ENCODE measurements around the gene ZNF311.

GRCh38 chr6:28953039-28953584, 52.0 kb downstream of the ZNF311 start:
- TF ChIP-seq CTCF (conservative IDR thresholded peaks at IDR 0.05; ENCODE audit: low read depth, low read length) = no peak
- no peak for TF ChIP-seq EZH2 (IDR thresholded peaks at IDR 0.05; ENCODE audit: borderline replicate concordance, low read depth, low read length, poor library complexity, severe bottlenecking)
